Upper lobe of right lung (tissue), 1 donor: ENCODE measurements around the gene SLC19A1. TPM values are rescaled to one million over a fixed set of nuclear protein-coding genes. Genes with fewer than 3 reads are reported as not detected.

Source experiments
- ATAC-seq: fragments of 200-7000 bp; cut with Tn5 transposase; one replicate; pipeline ENCODE4 v1.9.1; 2020; ENCODE audit warnings: mild to moderate bottlenecking, moderate library complexity
- DNase-seq: peaks from one replicate; pipeline ENCODE4 v3.0.0-alpha.2; 2020
- H3K27ac ChIP-seq: fragments of 200-600 bp; one replicate; pipeline ENCODE4 v1.8.0; 2022
- H3K27me3 ChIP-seq: fragments of 200-600 bp; one replicate; pipeline ENCODE4 v1.8.0; 2022; ENCODE audit warnings: mild to moderate bottlenecking
- H3K36me3 ChIP-seq: fragments of 200-600 bp; one replicate; pipeline ENCODE4 v1.8.0; 2022
- H3K4me1 ChIP-seq: fragments of 200-600 bp; one replicate; pipeline ENCODE4 v1.8.0; 2022
- H3K4me3 ChIP-seq: fragments of 200-600 bp; one replicate; pipeline ENCODE4 v1.8.0; 2022; ENCODE audit warnings: mild to moderate bottlenecking
- H3K9me3 ChIP-seq: fragments of 200-600 bp; one replicate; pipeline ENCODE4 v1.8.0; 2022
- intact Hi-C: fragments of 100-400 bp; cut with DNase I; formaldehyde crosslinking; loops from one replicate; pipeline ENCODE4 v1.11.0; 2022
- total RNA-seq: library from RNA; stranded (reverse); fragmentation: NEBNext Ultra II Directional; extraction: Animal tissue kit (Norgen Biotek cat#: 25700); gene quantifications from one replicate; pipeline ENCODE4 v1.2.1, GENCODE V29; 2021
- TF ChIP-seq, protein P1 (sequence below): fragments of 200-600 bp; IDR thresholded peaks from one replicate; pipeline ENCODE4 v1.8.0; 2022; ENCODE audit warnings: antibody characterized with exemption
- donor health status: DM: no; HTN: yes; CAD: no; lungs with severe emphysema.

The SLC19A1 gene
- total RNA-seq, 1 donor from 2014 or later: 39.3 TPM

- TF ChIP-seq, protein P1, sequence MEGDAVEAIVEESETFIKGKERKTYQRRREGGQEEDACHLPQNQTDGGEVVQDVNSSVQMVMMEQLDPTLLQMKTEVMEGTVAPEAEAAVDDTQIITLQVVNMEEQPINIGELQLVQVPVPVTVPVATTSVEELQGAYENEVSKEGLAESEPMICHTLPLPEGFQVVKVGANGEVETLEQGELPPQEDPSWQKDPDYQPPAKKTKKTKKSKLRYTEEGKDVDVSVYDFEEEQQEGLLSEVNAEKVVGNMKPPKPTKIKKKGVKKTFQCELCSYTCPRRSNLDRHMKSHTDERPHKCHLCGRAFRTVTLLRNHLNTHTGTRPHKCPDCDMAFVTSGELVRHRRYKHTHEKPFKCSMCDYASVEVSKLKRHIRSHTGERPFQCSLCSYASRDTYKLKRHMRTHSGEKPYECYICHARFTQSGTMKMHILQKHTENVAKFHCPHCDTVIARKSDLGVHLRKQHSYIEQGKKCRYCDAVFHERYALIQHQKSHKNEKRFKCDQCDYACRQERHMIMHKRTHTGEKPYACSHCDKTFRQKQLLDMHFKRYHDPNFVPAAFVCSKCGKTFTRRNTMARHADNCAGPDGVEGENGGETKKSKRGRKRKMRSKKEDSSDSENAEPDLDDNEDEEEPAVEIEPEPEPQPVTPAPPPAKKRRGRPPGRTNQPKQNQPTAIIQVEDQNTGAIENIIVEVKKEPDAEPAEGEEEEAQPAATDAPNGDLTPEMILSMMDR: no peak
- ATAC-seq: no peak
Measured at GRCh38 chr21:45476582-45476981, 65.7 kb downstream of the SLC19A1 start.

DNA sequence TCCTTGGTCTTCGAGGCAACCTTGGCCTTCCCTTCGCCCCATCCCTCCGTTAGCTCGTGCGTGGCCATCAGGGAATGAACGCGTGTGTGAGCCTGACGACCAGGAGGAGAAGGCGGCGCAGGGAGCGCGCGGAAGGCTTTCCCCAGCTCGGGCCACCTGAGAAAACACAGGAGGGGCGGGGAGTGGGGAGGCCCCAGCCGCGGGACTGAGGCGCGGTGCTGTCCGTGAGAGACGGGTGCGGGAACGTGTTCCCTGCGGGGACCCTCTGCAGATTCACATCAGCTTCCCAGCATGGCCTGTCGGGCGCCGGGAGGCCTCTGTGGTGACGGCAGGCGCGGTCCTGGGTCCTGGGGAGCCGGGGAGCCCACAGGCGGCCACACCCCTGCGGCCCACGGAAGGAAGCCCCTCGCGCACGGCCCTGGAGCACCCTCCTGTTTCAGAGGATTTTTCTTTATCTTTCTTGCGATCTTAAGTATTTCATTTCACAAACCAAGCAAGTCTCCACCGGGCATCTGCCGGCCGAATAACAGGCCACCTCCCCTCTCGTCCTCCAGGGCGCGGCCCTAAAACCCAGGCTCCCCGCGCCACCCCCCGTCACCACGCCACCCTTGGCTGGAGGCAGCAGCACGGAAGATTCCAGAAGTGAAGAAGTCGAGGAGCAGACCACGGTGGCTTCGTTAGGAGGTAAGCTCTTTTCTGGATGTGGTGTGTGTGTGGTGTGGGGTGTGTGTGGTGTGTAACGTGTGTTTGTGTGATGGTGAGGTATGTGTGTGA, 66.3 kb downstream of the SLC19A1 start:
- no peak overlapping the region for H3K27ac ChIP-seq
- DNase-seq: no peak

More at GRCh38 chr21:45476582-45476981, 65.7 kb downstream of the SLC19A1 start:
- H3K9me3 ChIP-seq: no peaks in the 10 kb centered on the region
- no peaks in the 10 kb centered on the region for H3K27me3 ChIP-seq
- intact Hi-C loops: no loop called here
- no peak overlapping the region for H3K4me3 ChIP-seq
- H3K27ac ChIP-seq: no peak overlapping the region
- H3K4me1 ChIP-seq: peaks cover 12% of the 10 kb centered on the region
- H3K36me3 ChIP-seq: peaks cover 4% of the 10 kb centered on the region
- DNase-seq: no peak

DNA sequence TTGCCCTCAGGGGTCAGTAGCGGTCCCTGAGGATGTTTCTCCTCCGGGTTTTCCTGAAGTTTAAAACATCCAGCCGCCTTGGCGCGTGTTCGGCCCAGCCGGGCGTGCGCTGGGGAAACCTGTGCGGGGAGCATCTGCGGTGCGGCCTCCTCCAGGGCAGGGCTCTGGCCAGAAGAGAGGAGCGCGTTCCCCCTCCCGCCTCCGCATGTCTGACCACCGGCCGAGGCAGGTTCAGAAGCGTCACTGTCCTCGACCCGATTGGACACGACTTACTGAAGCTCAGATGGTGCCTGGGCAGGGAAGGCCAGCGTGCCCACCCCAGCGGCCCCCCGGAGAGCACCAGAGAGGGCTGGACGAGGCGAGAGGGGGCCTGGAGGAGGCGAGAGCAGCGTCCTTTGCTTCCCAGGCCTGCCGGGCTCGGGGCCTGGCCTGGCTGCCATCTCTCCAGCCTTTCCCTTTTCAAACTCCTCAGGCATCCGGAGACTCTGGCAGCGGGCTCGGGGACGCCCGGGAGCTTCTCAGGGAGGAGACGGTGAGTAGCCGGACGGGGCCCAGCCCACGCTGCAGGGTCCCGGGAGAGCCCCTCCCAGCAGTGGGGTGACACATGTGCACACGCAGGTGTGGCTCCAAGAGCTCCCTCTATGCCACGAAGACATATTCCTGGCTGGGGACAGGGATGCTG, 67.1 kb downstream of the SLC19A1 start:
- Histone ChIP-seq H3K36me3 (peaks cover 4% of the 10 kb centered on the region), H3K27ac (no peak overlapping the region), H3K4me1 (peaks cover 22% of the 10 kb centered on the region), H3K4me3 (no peak overlapping the region), H3K9me3 (no peaks in the 10 kb centered on the region), H3K27me3 (no peaks in the 10 kb centered on the region)
- TF ChIP-seq, protein P1: no peak
- DNase-seq: no peak
- intact Hi-C loops: no loop called here
- no peak for ATAC-seq

More for the DNA sequence above, 66.3 kb downstream of the SLC19A1 start:
- intact Hi-C loops: no loop called here
- Histone ChIP-seq H3K4me1 (peaks cover 14% of the 10 kb centered on the region), H3K27me3 (no peaks in the 10 kb centered on the region), H3K9me3 (no peaks in the 10 kb centered on the region), H3K36me3 (peaks cover 4% of the 10 kb centered on the region), H3K4me3 (no peak overlapping the region)
- TF ChIP-seq, protein P1: no peak
- ATAC-seq: no peak

DNA sequence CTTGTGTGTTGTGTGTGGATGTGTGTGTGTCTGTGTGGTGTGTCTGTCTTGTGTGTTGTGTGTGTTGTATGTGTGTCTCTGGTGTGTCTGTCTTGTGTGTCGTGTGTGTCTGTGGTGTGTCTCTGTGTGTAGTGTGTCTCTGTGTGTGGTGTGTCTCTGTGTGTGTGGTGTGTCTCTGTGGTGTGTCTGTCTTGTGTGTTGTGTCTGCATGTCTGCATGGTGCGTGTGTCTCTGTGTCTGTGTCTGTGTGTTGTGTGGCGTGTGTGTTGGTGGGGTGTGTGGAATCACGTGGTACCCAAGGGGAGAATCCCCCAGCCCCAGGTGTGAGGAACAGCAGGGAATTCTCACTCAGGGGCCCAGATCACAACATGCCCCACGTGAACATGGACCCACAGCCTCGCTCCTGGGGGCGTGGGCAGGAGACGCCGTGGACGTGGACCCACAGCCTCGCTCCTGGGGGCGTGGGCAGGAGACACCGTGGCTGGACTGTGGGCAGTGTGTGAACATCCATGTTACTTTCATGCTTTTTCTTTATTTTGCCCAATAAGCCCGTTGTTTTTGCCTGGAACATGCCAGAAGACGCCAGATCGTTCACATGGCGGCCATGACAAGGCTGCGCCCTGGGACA, 67.8 kb downstream of the SLC19A1 start:
- peaks cover 29% of the 10 kb centered on the region for H3K4me1 ChIP-seq
- ATAC-seq (no peak), DNase-seq (no peak)

GRCh38 chr21:45473496-45474322, 68.5 kb downstream of the SLC19A1 start:
- TF ChIP-seq, protein P1: no peak
- Histone ChIP-seq H3K4me3 (no peak overlapping the region), H3K9me3 (no peaks in the 10 kb centered on the region), H3K36me3 (peaks cover 4% of the 10 kb centered on the region), H3K27ac (no peak overlapping the region), H3K27me3 (no peaks in the 10 kb centered on the region), H3K4me1 (peaks cover 31% of the 10 kb centered on the region)
- DNase-seq (no peak), ATAC-seq (no peak)
- intact Hi-C loops: no loop called here

More for the DNA sequence above, 67.8 kb downstream of the SLC19A1 start:
- TF ChIP-seq, protein P1: no peak
- Histone ChIP-seq H3K9me3 (no peaks in the 10 kb centered on the region), H3K36me3 (peaks cover 4% of the 10 kb centered on the region), H3K27ac (no peak overlapping the region), H3K4me3 (no peak overlapping the region), H3K27me3 (no peaks in the 10 kb centered on the region)
- intact Hi-C loops: no loop called here
